ENCODE data around the gene B4GALT5.

B4GALT5 gene

DNA sequence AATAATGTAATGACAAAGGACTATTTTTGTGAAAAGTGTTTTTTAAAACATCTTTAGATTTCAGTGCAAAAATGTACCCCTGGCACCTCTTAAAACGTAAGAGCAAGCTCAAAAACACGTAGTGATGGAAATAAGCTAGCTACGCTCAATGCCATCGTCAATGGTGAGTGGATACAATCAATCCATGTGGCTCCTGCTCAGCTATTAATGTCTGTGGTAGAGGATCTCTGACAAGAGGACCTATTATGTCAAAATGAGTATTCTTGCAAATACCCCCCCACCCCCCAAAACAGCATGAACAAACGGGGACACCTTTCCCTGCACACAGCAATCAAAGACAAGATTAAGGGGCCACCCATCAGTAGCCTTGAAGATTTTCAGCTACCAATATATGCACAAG is 80.7 kb downstream of the B4GALT5 start:
- H3K9ac ChIP-seq (ENCODE audit: low read length) = no peak overlapping the region
- no peak overlapping the region for H3K4me3 ChIP-seq (ENCODE audit: low read length)
- no peaks in the 10 kb centered on the region for H3K79me2 ChIP-seq (ENCODE audit: low read length)
- H3K9me3 ChIP-seq (ENCODE audit: insufficient read depth, low read length) = no peaks in the 10 kb centered on the region
- no peak overlapping the region for H3K27ac ChIP-seq (ENCODE audit: low read length)
- no peak overlapping the region for H2AFZ ChIP-seq (ENCODE audit: low read depth, low read length)
- peaks cover 68% of the 10 kb centered on the region for H3K36me3 ChIP-seq (replicated peaks; ENCODE audit: low read depth, low read length)
- no peak overlapping the region for H3K4me2 ChIP-seq (ENCODE audit: low read length)
- H4K20me1 ChIP-seq (ENCODE audit: insufficient read depth, low read length) = peaks cover 26% of the 10 kb centered on the region
- TF ChIP-seq, protein P1, sequence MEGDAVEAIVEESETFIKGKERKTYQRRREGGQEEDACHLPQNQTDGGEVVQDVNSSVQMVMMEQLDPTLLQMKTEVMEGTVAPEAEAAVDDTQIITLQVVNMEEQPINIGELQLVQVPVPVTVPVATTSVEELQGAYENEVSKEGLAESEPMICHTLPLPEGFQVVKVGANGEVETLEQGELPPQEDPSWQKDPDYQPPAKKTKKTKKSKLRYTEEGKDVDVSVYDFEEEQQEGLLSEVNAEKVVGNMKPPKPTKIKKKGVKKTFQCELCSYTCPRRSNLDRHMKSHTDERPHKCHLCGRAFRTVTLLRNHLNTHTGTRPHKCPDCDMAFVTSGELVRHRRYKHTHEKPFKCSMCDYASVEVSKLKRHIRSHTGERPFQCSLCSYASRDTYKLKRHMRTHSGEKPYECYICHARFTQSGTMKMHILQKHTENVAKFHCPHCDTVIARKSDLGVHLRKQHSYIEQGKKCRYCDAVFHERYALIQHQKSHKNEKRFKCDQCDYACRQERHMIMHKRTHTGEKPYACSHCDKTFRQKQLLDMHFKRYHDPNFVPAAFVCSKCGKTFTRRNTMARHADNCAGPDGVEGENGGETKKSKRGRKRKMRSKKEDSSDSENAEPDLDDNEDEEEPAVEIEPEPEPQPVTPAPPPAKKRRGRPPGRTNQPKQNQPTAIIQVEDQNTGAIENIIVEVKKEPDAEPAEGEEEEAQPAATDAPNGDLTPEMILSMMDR (IDR thresholded peaks at IDR 0.05; ENCODE audit: low read depth, low read length) = no peak
- peaks cover 38% of the 10 kb centered on the region for H3K4me1 ChIP-seq (ENCODE audit: low read length)
- H3K27me3 ChIP-seq (ENCODE audit: low read depth, low read length) = no peaks in the 10 kb centered on the region

DNA sequence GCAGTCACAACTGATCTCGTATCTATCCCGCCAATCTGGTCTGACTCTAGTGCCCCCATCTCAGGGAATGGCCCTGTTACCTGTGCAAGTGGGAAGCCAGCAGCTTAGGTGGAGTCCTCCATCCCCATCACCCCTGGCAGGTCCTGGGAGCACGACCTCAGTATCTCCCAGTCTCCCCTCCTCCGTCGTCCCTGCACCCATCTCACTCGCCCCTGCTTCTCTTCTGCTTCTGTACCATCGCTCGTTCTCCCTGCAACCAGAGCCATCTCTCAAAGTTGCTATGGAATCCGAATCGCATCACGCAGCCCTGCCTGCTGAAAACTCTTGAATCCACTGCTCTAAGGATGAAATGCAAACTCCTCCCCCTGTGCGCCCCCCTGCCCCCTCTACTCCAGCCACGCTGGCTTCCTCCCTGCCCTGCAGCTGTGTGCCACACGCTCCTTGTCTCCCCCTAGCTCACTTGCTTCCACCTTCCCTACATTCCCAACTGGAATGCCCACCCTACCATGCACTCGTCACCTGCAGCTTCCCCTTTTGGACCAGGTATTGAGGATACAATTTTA is 81.7 kb downstream of the B4GALT5 start:
- H3K27ac ChIP-seq (ENCODE audit: low read length) = no peak overlapping the region
- H2AFZ ChIP-seq (ENCODE audit: low read depth, low read length) = no peak overlapping the region
- no peak for TF ChIP-seq EZH2phosphoT487 (IDR thresholded peaks at IDR 0.05; ENCODE audit: low read depth)
- TF ChIP-seq, protein P1 (IDR thresholded peaks at IDR 0.05; ENCODE audit: low read depth, low read length) = no peak
- peaks cover 49% of the 10 kb centered on the region for H3K4me1 ChIP-seq (ENCODE audit: low read length)
- H3K36me3 ChIP-seq (replicated peaks; ENCODE audit: low read depth, low read length) = peaks cover 63% of the 10 kb centered on the region
- H3K4me2 ChIP-seq (ENCODE audit: low read length) = no peak overlapping the region
- H3K9me3 ChIP-seq (ENCODE audit: insufficient read depth, low read length) = no peaks in the 10 kb centered on the region
- no peaks in the 10 kb centered on the region for H3K27me3 ChIP-seq (ENCODE audit: low read depth, low read length)
- no peaks in the 10 kb centered on the region for H3K79me2 ChIP-seq (ENCODE audit: low read length)
- H3K9ac ChIP-seq (ENCODE audit: low read length) = no peak overlapping the region
- H3K4me3 ChIP-seq (ENCODE audit: low read length) = no peak overlapping the region
- peaks cover 26% of the 10 kb centered on the region for H4K20me1 ChIP-seq (ENCODE audit: insufficient read depth, low read length)

- Histone ChIP-seq H3K79me2 (ENCODE audit: low read length) (no peaks in the 10 kb centered on the region), H4K20me1 (ENCODE audit: insufficient read depth, low read length) (peaks cover 26% of the 10 kb centered on the region), H3K4me1 (ENCODE audit: low read length) (peaks cover 56% of the 10 kb centered on the region), H3K4me3 (ENCODE audit: low read length) (no peak overlapping the region), H3K9me3 (ENCODE audit: insufficient read depth, low read length) (no peaks in the 10 kb centered on the region), H3K9ac (ENCODE audit: low read length) (no peak overlapping the region), H3K4me2 (ENCODE audit: low read length) (peak overlapping the region; percentile 21), H3K36me3 (replicated peaks; ENCODE audit: low read depth, low read length) (peaks cover 57% of the 10 kb centered on the region), H3K27me3 (ENCODE audit: low read depth, low read length) (peaks cover 4% of the 10 kb centered on the region), H2AFZ (ENCODE audit: low read depth, low read length) (no peak overlapping the region), H3K27ac (ENCODE audit: low read length) (peak overlapping the region; percentile 45)
- no peak for TF ChIP-seq EZH2phosphoT487 (IDR thresholded peaks at IDR 0.05; ENCODE audit: low read depth)
- TF ChIP-seq, protein P1 (IDR thresholded peaks at IDR 0.05; ENCODE audit: low read depth, low read length) = no peak
These were observed 82.5 kb downstream of the B4GALT5 start for GRCh38 chr20:49631061-49631716.

DNA sequence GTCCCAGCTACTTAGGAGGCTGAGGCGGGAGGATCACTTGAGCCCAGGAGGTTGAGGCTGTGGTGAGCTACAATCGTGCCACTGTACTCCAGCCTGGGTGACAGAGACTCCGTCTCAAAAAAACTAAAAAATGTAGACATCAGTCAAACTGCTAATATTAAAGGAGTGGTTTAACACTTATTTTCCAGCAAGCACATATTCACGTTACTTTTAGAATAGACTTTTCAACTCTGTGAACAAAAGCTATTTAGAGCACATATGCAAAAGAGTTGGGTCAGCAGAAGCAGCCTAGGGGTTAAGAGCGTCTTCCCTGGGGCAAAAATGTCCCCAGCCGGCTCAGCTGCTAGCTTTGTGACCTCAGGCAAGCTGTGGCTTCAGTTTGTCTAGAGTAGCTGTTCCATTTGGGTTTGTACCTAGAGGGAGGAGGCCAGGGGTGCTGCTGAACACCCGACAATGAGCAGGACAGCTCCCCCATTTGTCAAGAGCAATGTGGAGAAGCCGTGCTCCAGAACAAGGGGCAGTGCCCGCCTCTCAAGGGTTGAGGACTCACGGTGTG is 83.2 kb downstream of the B4GALT5 start:
- peaks cover 9% of the 10 kb centered on the region for H3K27me3 ChIP-seq (ENCODE audit: low read depth, low read length)
- H3K36me3 ChIP-seq (replicated peaks; ENCODE audit: low read depth, low read length) = peaks cover 49% of the 10 kb centered on the region
- H3K4me2 ChIP-seq (ENCODE audit: low read length) = peak overlapping the region; percentile 21
- peaks cover 63% of the 10 kb centered on the region for H3K4me1 ChIP-seq (ENCODE audit: low read length)
- peaks cover 26% of the 10 kb centered on the region for H4K20me1 ChIP-seq (ENCODE audit: insufficient read depth, low read length)
- H3K27ac ChIP-seq (ENCODE audit: low read length) = peak overlapping the region; percentile 45
- H3K79me2 ChIP-seq (ENCODE audit: low read length) = no peaks in the 10 kb centered on the region
- no peaks in the 10 kb centered on the region for H3K9me3 ChIP-seq (ENCODE audit: insufficient read depth, low read length)
- H2AFZ ChIP-seq (ENCODE audit: low read depth, low read length) = no peak overlapping the region
- TF ChIP-seq EZH2phosphoT487 (IDR thresholded peaks at IDR 0.05; ENCODE audit: low read depth) = no peak
- TF ChIP-seq, protein P1 (IDR thresholded peaks at IDR 0.05; ENCODE audit: low read depth, low read length) = no peak
- no peak overlapping the region for H3K4me3 ChIP-seq (ENCODE audit: low read length)
- no peak overlapping the region for H3K9ac ChIP-seq (ENCODE audit: low read length)

Data from OCI-LY3 (cell line).